Measurements from ENCODE around the gene ST8SIA5.

The ST8SIA5 gene

GRCh38 chr18:46759890-46760289 is 3.0 kb upstream of the ST8SIA5 start:
- DNase-seq (no peak), ATAC-seq (replicated peaks) (no peak)
- H3K36me3 Mint-ChIP-seq (ENCODE audit: insufficient read depth): no peaks in the 10 kb centered on the region
- peaks cover 74 to 84% of the 10 kb centered on the region in 2 donors for H3K27me3 Mint-ChIP-seq
- H3K27ac Mint-ChIP-seq: no peak overlapping the region
- H3K4me1 Mint-ChIP-seq (ENCODE audit: low read depth in 2 of 2): peaks cover 0 to 3% of the 10 kb centered on the region in 2 donors
- no peak overlapping the region for H3K4me3 Mint-ChIP-seq
- H3K9me3 Mint-ChIP-seq: no peaks in the 10 kb centered on the region

DNA sequence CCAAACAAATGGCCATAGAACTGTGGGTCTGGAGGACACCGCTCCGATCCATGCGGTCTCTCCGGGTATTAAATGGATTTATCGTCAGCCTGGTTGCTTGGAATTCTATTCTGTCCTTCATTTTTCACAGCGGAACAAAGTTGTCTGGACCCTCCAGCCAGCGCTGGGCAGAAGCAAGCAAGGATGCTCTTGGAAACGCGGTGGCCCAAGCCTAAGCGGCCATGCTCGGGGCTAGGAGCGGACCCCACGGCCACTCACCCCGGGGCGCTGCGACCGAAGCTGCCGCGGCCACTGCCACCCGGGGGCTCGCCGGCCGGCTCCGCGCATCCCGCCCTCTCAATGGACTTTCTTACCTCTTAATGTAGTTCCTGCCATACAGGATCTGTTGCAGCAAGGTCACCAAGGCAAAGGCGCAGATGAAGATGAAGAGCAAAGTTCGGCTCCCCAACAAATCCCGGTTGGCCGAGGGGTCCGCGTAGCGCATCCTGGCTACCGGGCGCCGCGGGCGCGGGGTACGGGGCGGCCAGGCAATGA is 761 bp downstream of the ST8SIA5 start:
- DNase-seq (no peak), ATAC-seq (replicated peaks) (no peak)
- no peaks in the 10 kb centered on the region for H3K36me3 Mint-ChIP-seq (ENCODE audit: insufficient read depth)
- H3K4me1 Mint-ChIP-seq (ENCODE audit: low read depth in 2 of 2): peaks cover 5 to 7% of the 10 kb centered on the region in 2 donors
- peaks cover 42 to 88% of the 10 kb centered on the region in 2 donors for H3K27me3 Mint-ChIP-seq
- peak overlapping the region in 1 of 2 donors; percentile 44 for H3K4me3 Mint-ChIP-seq
- no peak overlapping the region for H3K27ac Mint-ChIP-seq
- H3K9me3 Mint-ChIP-seq: no peaks in the 10 kb centered on the region

DNA sequence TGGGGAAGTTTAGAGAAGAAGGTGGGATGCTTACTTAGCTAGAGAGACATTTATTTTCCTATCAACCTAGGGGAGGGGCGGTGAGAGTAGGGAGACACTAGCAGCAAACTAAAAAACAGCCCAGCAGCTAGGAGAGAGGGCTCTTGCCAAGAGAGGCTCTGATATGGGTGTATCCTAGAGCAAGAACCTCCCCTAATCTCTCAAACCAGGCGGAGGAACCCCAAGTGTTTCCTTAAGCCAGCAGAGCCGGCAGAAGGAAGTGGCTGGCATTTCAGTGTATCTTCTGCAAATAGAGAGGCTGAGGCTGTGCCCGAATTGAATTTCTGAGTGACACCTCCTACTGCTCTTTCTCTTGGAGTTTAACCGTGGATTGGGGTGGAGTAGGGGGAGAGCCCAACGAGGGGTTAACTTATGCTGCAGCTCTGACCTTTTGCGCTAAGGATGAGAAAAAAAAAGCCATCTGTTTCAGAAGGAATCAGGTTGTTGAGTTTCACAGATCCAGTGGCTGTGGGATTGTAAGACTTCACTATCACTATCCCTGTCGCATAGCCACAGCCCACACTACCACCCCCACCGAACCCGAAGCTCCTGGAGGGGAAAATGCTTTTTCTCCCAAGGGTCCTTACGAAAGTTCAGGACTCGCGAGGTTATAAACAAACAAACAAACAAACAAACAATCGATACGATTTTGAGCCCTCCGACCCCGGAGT is 1.4 kb downstream of the ST8SIA5 start:
- Mint-ChIP-seq H3K27me3 (peaks cover 42 to 82% of the 10 kb centered on the region in 2 donors), H3K9me3 (no peaks in the 10 kb centered on the region), H3K36me3 (ENCODE audit: insufficient read depth) (no peaks in the 10 kb centered on the region), H3K4me1 (ENCODE audit: low read depth in 2 of 2) (peaks cover 5 to 7% of the 10 kb centered on the region in 2 donors), H3K27ac (no peak overlapping the region), H3K4me3 (peak overlapping the region in 1 of 2 donors; percentile 44)
- no peak for ATAC-seq (replicated peaks)
- no peak for DNase-seq

GRCh38 chr18:46754661-46755292 is 2.1 kb downstream of the ST8SIA5 start:
- Mint-ChIP-seq H3K4me1 (ENCODE audit: low read depth in 2 of 2) (peaks cover 5 to 7% of the 10 kb centered on the region in 2 donors), H3K9me3 (no peaks in the 10 kb centered on the region), H3K27me3 (peaks cover 39 to 75% of the 10 kb centered on the region in 2 donors), H3K27ac (no peak overlapping the region), H3K36me3 (ENCODE audit: insufficient read depth) (no peaks in the 10 kb centered on the region), H3K4me3 (no peak overlapping the region)
- no peak for ATAC-seq (replicated peaks)
- no peak for DNase-seq

DNA sequence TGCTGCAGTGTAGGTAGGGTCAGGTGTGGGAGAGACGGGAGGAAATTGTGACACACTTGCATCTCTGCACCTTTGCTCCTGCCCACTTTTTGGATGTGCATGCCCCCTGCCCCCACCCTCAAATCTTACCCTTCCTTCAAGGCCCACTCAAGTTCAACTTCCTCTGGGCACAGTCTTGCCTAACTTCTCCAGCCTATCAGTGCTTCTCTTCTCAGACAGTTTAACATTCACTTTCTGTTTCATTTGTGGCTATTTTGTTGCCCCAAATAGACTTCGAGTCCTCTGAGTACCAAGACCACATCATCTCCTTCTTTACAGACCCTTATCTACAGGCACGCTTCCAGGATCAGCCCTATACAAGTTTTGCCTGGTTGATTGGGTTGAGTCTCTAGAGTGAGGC is 2.7 kb downstream of the ST8SIA5 start:
- peaks cover 5 to 7% of the 10 kb centered on the region in 2 donors for H3K4me1 Mint-ChIP-seq (ENCODE audit: low read depth in 2 of 2)
- peaks cover 33 to 69% of the 10 kb centered on the region in 2 donors for H3K27me3 Mint-ChIP-seq
- ATAC-seq (replicated peaks) (no peak), DNase-seq (no peak)
- no peak overlapping the region for H3K27ac Mint-ChIP-seq
- H3K4me3 Mint-ChIP-seq: no peak overlapping the region
- H3K9me3 Mint-ChIP-seq: no peaks in the 10 kb centered on the region
- H3K36me3 Mint-ChIP-seq (ENCODE audit: insufficient read depth): no peaks in the 10 kb centered on the region

- Mint-ChIP-seq H3K27me3 (peaks cover 13 to 49% of the 10 kb centered on the region in 2 donors), H3K9me3 (no peaks in the 10 kb centered on the region), H3K4me3 (no peak overlapping the region), H3K36me3 (ENCODE audit: insufficient read depth) (no peaks in the 10 kb centered on the region), H3K27ac (no peak overlapping the region), H3K4me1 (ENCODE audit: low read depth in 2 of 2) (peaks cover 4 to 5% of the 10 kb centered on the region in 2 donors)
- ATAC-seq (replicated peaks) (no peak), DNase-seq (no peak)
These were observed 5.0 kb downstream of the ST8SIA5 start for GRCh38 chr18:46751882-46752281.

- no peaks in the 10 kb centered on the region for H3K36me3 Mint-ChIP-seq (ENCODE audit: insufficient read depth)
These were observed 6.2 kb downstream of the ST8SIA5 start for GRCh38 chr18:46750626-46751025.

GRCh38 chr18:46748466-46748865 is 8.4 kb downstream of the ST8SIA5 start:
- Mint-ChIP-seq H3K4me1 (ENCODE audit: low read depth in 2 of 2) (no peaks in the 10 kb centered on the region), H3K36me3 (ENCODE audit: insufficient read depth) (no peaks in the 10 kb centered on the region), H3K9me3 (peaks cover 0 to 2% of the 10 kb centered on the region in 2 donors), H3K4me3 (no peak overlapping the region), H3K27me3 (peaks cover 17 to 49% of the 10 kb centered on the region in 2 donors), H3K27ac (no peak overlapping the region)
- ATAC-seq (replicated peaks): no peak
- DNase-seq: no peak

More at GRCh38 chr18:46750626-46751025, 6.2 kb downstream of the ST8SIA5 start:
- H3K4me1 Mint-ChIP-seq (ENCODE audit: low read depth in 2 of 2): peaks cover 4 to 5% of the 10 kb centered on the region in 2 donors
- no peak overlapping the region for H3K4me3 Mint-ChIP-seq
- H3K9me3 Mint-ChIP-seq: peaks cover 0 to 2% of the 10 kb centered on the region in 2 donors
- H3K27me3 Mint-ChIP-seq: peaks cover 9 to 50% of the 10 kb centered on the region in 2 donors
- ATAC-seq (replicated peaks) (no peak), DNase-seq (no peak)
- no peak overlapping the region for H3K27ac Mint-ChIP-seq

DNA sequence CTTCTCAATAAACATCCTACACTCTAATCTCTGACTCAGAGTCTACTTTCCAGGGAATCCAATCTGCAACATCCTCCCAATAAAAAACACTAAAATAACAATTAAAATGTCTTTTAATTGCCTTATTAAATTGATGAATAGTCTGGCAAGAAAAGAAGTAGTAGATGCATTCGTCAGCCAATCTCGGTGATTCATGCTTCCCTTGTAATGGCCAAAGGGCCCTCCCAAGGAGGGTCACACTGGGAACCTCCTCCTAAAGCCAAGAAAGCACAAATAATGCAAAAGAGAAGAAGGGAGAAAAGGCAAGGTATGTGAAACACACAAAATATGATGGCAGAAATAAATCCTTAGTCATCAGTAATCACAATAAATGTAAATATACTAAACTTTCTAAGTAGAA is 16.8 kb downstream of the ST8SIA5 start:
- H3K27ac Mint-ChIP-seq: no peak overlapping the region
- peaks cover 56 to 77% of the 10 kb centered on the region in 2 donors for H3K27me3 Mint-ChIP-seq
- H3K4me1 Mint-ChIP-seq (ENCODE audit: low read depth in 2 of 2): no peaks in the 10 kb centered on the region
- no peaks in the 10 kb centered on the region for H3K9me3 Mint-ChIP-seq
- no peaks in the 10 kb centered on the region for H3K36me3 Mint-ChIP-seq (ENCODE audit: insufficient read depth)
- DNase-seq (no peak), ATAC-seq (replicated peaks) (no peak)
- H3K4me3 Mint-ChIP-seq: no peak overlapping the region

GRCh38 chr18:46738491-46738890 is 18.4 kb downstream of the ST8SIA5 start:
- Mint-ChIP-seq H3K36me3 (ENCODE audit: insufficient read depth) (no peaks in the 10 kb centered on the region), H3K4me1 (ENCODE audit: low read depth in 2 of 2) (no peaks in the 10 kb centered on the region), H3K4me3 (no peak overlapping the region), H3K9me3 (no peaks in the 10 kb centered on the region), H3K27ac (no peak overlapping the region), H3K27me3 (peaks cover 45 to 73% of the 10 kb centered on the region in 2 donors)
- no peak for DNase-seq
- ATAC-seq (replicated peaks): no peak

GRCh38 chr18:46736736-46737135 is 20.1 kb downstream of the ST8SIA5 start:
- no peak for ATAC-seq (replicated peaks)
- Mint-ChIP-seq H3K27me3 (peaks cover 50 to 75% of the 10 kb centered on the region in 2 donors), H3K4me3 (no peak overlapping the region), H3K36me3 (ENCODE audit: insufficient read depth) (no peaks in the 10 kb centered on the region), H3K4me1 (ENCODE audit: low read depth in 2 of 2) (no peaks in the 10 kb centered on the region), H3K9me3 (no peaks in the 10 kb centered on the region), H3K27ac (no peak overlapping the region)
- no peak for DNase-seq

- no peaks in the 10 kb centered on the region for H3K9me3 Mint-ChIP-seq
- no peaks in the 10 kb centered on the region for H3K36me3 Mint-ChIP-seq (ENCODE audit: insufficient read depth)
- ATAC-seq (replicated peaks) (no peak), DNase-seq (no peak)
- no peaks in the 10 kb centered on the region for H3K4me1 Mint-ChIP-seq (ENCODE audit: low read depth in 2 of 2)
- no peak overlapping the region for H3K27ac Mint-ChIP-seq
- no peak overlapping the region for H3K4me3 Mint-ChIP-seq
- peaks cover 56 to 81% of the 10 kb centered on the region in 2 donors for H3K27me3 Mint-ChIP-seq
These were observed 20.7 kb downstream of the ST8SIA5 start for GRCh38 chr18:46736135-46736534.

- Mint-ChIP-seq H3K4me1 (ENCODE audit: low read depth in 2 of 2) (no peaks in the 10 kb centered on the region), H3K9me3 (no peaks in the 10 kb centered on the region), H3K27me3 (peaks cover 59 to 77% of the 10 kb centered on the region in 2 donors), H3K4me3 (no peak overlapping the region), H3K27ac (no peak overlapping the region), H3K36me3 (ENCODE audit: insufficient read depth) (no peaks in the 10 kb centered on the region)
- ATAC-seq (replicated peaks) (no peak), DNase-seq (no peak)
These were observed 21.9 kb downstream of the ST8SIA5 start for GRCh38 chr18:46734981-46735380.

GRCh38 chr18:46733872-46734271 is 23.0 kb downstream of the ST8SIA5 start:
- no peak overlapping the region for H3K27ac Mint-ChIP-seq
- H3K9me3 Mint-ChIP-seq: no peaks in the 10 kb centered on the region
- ATAC-seq (replicated peaks) (no peak), DNase-seq (no peak)
- peaks cover 57 to 76% of the 10 kb centered on the region in 2 donors for H3K27me3 Mint-ChIP-seq
- no peak overlapping the region for H3K4me3 Mint-ChIP-seq
- no peaks in the 10 kb centered on the region for H3K36me3 Mint-ChIP-seq (ENCODE audit: insufficient read depth)
- no peaks in the 10 kb centered on the region for H3K4me1 Mint-ChIP-seq (ENCODE audit: low read depth in 2 of 2)

Measured in effector memory CD8-positive, alpha-beta T cell (primary cell).